Endodermal cell (in vitro differentiated cells): ENCODE results near the gene FOXK2. TPM values are rescaled to one million over a fixed set of nuclear protein-coding genes. Genes with fewer than 3 reads are reported as not detected.

Experiments
- DNase-seq: peaks from one replicate; pipeline ENCODE4 v3.0.0-alpha.2; 2017
- H3K27ac ChIP-seq: 2 replicates; pipeline ENCODE4 v1.5.1; 2013; ENCODE audit warnings: mild to moderate bottlenecking, low read depth, low read length, moderate library complexity
- H3K27me3 ChIP-seq: 2 replicates; pipeline ENCODE4 v1.6.1; 2013; ENCODE audit warnings: mild to moderate bottlenecking, low read length, moderate library complexity; ENCODE audit not compliant: insufficient read depth, control insufficient read depth, poor library complexity, severe bottlenecking
- H3K36me3 ChIP-seq: 2 replicates; pipeline ENCODE4 v1.7.0; 2013; ENCODE audit warnings: mild to moderate bottlenecking, low read length, moderate library complexity; ENCODE audit not compliant: control insufficient read depth, insufficient read depth
- H3K4me1 ChIP-seq: one replicate; pipeline ENCODE4 v1.7.0; 2013; ENCODE audit warnings: low read length; ENCODE audit not compliant: control insufficient read depth, insufficient read depth
- H3K4me3 ChIP-seq: 2 replicates; pipeline ENCODE4 v1.5.1; 2013; ENCODE audit warnings: mild to moderate bottlenecking, low read length, moderate library complexity
- H3K9ac ChIP-seq: 2 replicates; pipeline ENCODE4 v1.6.1; 2013; ENCODE audit warnings: mild to moderate bottlenecking, low read length, moderate library complexity; ENCODE audit not compliant: poor library complexity, severe bottlenecking; ENCODE audit errors: extremely low read depth
- H3K9me3 ChIP-seq: 2 replicates; pipeline ENCODE4 v1.6.1; 2013; ENCODE audit warnings: mild to moderate bottlenecking, low read length, moderate library complexity; ENCODE audit not compliant: control insufficient read depth
- H3K27ac Mint-ChIP-seq: 2 replicates; pipeline ENCODE4 v1.8.0; 2020; ENCODE audit warnings: mixed read lengths
- H3K27me3 Mint-ChIP-seq: 2 replicates; pipeline ENCODE4 v1.8.0; 2021; ENCODE audit warnings: mild to moderate bottlenecking, mixed read lengths; ENCODE audit not compliant: insufficient read depth
- H3K36me3 Mint-ChIP-seq: 2 replicates; pipeline ENCODE4 v1.8.0; 2020; ENCODE audit warnings: low read depth, mixed read lengths
- H3K4me1 Mint-ChIP-seq: 2 replicates; pipeline ENCODE4 v1.8.0; 2020; ENCODE audit warnings: mixed read lengths
- H3K4me3 Mint-ChIP-seq: 2 replicates; pipeline ENCODE4 v1.8.0; 2020; ENCODE audit warnings: mild to moderate bottlenecking, moderate library complexity, mixed read lengths
- H3K9me3 Mint-ChIP-seq: 2 replicates; pipeline ENCODE4 v1.8.0; 2020; ENCODE audit warnings: mild to moderate bottlenecking, mixed read lengths
- CTCF ChIP-seq: fragments of 200-600 bp; sonication (generic); conservative IDR thresholded peaks from 2 replicates; pipeline ENCODE4 v1.5.0; 2021; ENCODE audit warnings: antibody characterized with exemption, mild to moderate bottlenecking
- WGBS, 2 experiments: methylation state at CpG; one replicate each; pipeline versions ENCODE4 v1.1.5 to v1.1.7; 2013; ENCODE audit warnings: missing lambda C conversion rate in 2 of 2, mixed read lengths in 1 of 2; ENCODE audit not compliant: insufficient coverage in 1 of 2, insufficient read length in 1 of 2; 5-methylcytosine and 5-hydroxymethylcytosine counted together
- total RNA-seq, 2 donors: library from RNA; stranded (reverse); fragmentation: NEBNext Ultra II Directional in 1 of 2; extraction: Animal tissue kit (Norgen Biotek cat#: 25700) in 1 of 2; gene quantifications; 2 replicates in 1 of 2; 3 replicates in 1 of 2; pipeline ENCODE4 v1.2.1, GENCODE V29; 2021

FOXK2 gene
- total RNA-seq, 2 donors from 2014 or later, result 67.2 to 68.1 TPM

DNA sequence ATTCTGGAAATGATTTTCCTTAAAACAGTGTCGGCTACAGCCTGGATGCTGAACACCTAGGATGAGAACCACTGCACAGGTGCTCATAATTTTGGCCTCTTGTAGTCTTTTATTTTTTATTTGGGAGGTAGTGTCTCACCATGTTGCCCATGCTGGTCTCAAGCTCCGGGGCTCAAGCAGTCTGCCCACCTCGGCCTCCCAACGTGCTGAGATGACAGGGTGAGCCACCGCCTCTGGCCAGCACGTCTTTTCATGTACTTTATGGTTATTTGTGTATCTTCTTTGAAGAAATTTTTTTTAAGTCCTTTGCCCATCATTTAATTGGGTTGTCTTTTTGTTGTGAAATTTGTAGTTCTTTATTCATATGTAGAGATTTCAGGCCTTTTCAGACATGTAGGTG lies 70.7 kb downstream of the FOXK2 start:
- no peak overlapping the region for H3K27ac Mint-ChIP-seq
- H3K4me1 ChIP-seq, result no peaks in the 10 kb centered on the region
- no peaks in the 10 kb centered on the region for H3K27me3 ChIP-seq
- H3K27ac ChIP-seq, result no peak overlapping the region
- H3K9ac ChIP-seq, result no peak overlapping the region
- H3K27me3 Mint-ChIP-seq, result no peaks in the 10 kb centered on the region
- H3K4me3 Mint-ChIP-seq, result no peak overlapping the region
- H3K9me3 ChIP-seq, result no peaks in the 10 kb centered on the region
- no peak for DNase-seq
- TF ChIP-seq CTCF, result no peak
- H3K4me3 ChIP-seq, result no peak overlapping the region
- peaks cover 41% of the 10 kb centered on the region for H3K36me3 ChIP-seq
- H3K36me3 Mint-ChIP-seq, result peaks cover 56% of the 10 kb centered on the region
- no peaks in the 10 kb centered on the region for H3K4me1 Mint-ChIP-seq
- no peaks in the 10 kb centered on the region for H3K9me3 Mint-ChIP-seq
- 97 to 100% methylated on average over 2 to 6 of the region's 6 CpGs for WGBS, 2 experiments

DNA sequence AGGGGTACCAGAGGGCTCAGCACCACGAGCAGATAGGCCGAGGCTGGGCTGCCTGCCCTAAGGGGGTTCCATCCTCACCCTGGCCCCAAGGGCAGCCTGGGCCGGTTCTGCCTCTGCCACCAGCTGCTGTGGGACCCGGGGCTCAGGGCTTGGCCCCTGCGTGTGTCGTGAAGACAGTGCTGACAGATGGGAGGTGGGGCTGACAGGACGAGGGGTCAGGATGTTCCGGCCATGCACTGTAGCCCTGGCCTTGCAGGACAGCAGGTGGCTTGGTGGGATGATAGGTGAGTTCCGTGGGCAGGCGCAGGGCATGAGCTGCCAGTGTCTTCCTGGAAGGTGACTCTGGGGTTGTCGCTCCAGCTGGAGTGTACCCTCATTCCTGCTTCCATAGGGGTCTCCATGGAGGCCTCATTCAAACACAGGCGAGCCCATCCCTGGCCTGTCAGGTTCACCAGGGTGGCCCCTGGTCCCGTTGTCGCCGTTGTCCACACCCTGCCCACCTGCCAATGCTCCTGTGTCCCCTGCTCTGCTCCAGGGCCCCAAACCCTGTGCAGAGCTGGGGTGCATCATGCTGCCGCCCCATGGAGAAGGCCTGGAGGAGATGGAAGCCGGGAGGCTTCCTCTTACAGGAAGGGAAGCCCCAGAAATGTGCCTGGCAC lies 71.5 kb downstream of the FOXK2 start:
- no peak for TF ChIP-seq CTCF
- H3K9me3 ChIP-seq, result no peaks in the 10 kb centered on the region
- Mint-ChIP-seq H3K9me3 (no peaks in the 10 kb centered on the region), H3K27ac (no peak overlapping the region), H3K4me1 (no peaks in the 10 kb centered on the region), H3K36me3 (peaks cover 51% of the 10 kb centered on the region), H3K4me3 (no peak overlapping the region), H3K27me3 (no peaks in the 10 kb centered on the region)
- DNase-seq, result no peak
- H3K27ac ChIP-seq, result peak overlapping the region; percentile 57
- no peaks in the 10 kb centered on the region for H3K4me1 ChIP-seq
- peaks cover 39% of the 10 kb centered on the region for H3K36me3 ChIP-seq
- H3K27me3 ChIP-seq, result no peaks in the 10 kb centered on the region
- 95% methylated on average over 9 to 17 of the region's 17 CpGs for WGBS, 2 experiments
- no peak overlapping the region for H3K9ac ChIP-seq
- H3K4me3 ChIP-seq, result no peak overlapping the region

DNA sequence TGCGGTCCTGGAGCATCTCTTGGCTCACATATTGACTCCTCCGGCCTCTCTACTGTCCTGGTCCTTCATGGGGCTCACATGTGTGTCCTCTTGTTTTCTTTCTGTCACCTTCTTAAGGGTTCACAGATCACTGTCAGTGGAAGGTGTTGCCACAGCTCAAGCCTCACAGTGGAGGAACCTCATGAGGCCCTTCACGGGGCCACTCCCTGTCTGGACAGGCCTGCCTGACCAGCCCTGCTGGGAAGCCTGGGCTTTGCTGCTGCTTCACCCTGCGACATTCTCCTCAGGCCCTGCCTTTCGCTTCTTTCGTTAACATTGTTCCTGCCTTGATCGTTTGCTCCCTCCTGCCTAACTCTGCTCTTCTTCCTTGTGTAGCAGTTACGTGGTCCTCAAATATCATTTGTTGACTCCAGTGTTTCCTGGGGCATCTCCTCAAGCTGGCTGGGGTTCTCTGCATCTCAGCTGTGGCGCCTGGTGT lies 72.8 kb downstream of the FOXK2 start:
- TF ChIP-seq CTCF, result no peak
- peaks cover 50% of the 10 kb centered on the region for H3K36me3 Mint-ChIP-seq
- WGBS, 2 experiments, result 92% methylated on average over 9 of the region's 9 CpGs
- no peaks in the 10 kb centered on the region for H3K27me3 Mint-ChIP-seq
- no peak overlapping the region for H3K4me3 Mint-ChIP-seq
- peak overlapping the region; percentile 87 for H3K27ac Mint-ChIP-seq
- no peaks in the 10 kb centered on the region for H3K9me3 Mint-ChIP-seq
- DNase-seq, result no peak
- Histone ChIP-seq H3K9me3 (no peaks in the 10 kb centered on the region), H3K27me3 (no peaks in the 10 kb centered on the region), H3K9ac (no peak overlapping the region), H3K4me1 (no peaks in the 10 kb centered on the region), H3K36me3 (peaks cover 46% of the 10 kb centered on the region), H3K27ac (peak overlapping the region; percentile 65), H3K4me3 (no peak overlapping the region)
- no peaks in the 10 kb centered on the region for H3K4me1 Mint-ChIP-seq
